Measurements from ENCODE around the gene DLGAP4. TPM values are rescaled to one million over a fixed set of nuclear protein-coding genes. Genes with fewer than 3 reads are reported as not detected.

The DLGAP4 gene
- total and polyA plus RNA-seq, 9 of the 15 experiments (the other 6 are each of a cell fraction or from before 2014, with no cell fraction given) = 0.31 to 34.1 (median 4.5) TPM

- TF ChIP-seq NCOA2 (IDR thresholded peaks at IDR 0.05; ENCODE audit: partially characterized antibody in 2 of 2) (no peak), CREB3L1 (IDR thresholded peaks at IDR 0.05; ENCODE audit: borderline replicate concordance, low read depth) (no peak), NFATC3 (IDR thresholded peaks at IDR 0.05) (no peak), ZNF140 (CRISPR knock-in tag; IDR thresholded peaks at IDR 0.05) (peak; percentile 75), CREBBP (IDR thresholded peaks at IDR 0.05; ENCODE audit: low read depth, low read length) (no peak), ZNF274 (IDR thresholded peaks at IDR 0.05; ENCODE audit: borderline replicate concordance, low read depth, low read length) (no peak), CBX5 (IDR thresholded peaks at IDR 0.05; ENCODE audit: borderline replicate concordance, low read depth) (0 out of 2 replicates have a peak, but pooled peaks have one; percentile 18), RBM39 (optimal IDR thresholded peaks at IDR 0.05; ENCODE audit: low read depth, low read length) (no peak), KHSRP (IDR thresholded peaks at IDR 0.05) (no peak), HOMEZ (CRISPR knock-in tag; IDR thresholded peaks at IDR 0.05) (no peak), ZNF263 (CRISPR knock-in tag; IDR thresholded peaks at IDR 0.05; ENCODE audit: borderline replicate concordance) (peak; percentile 92), PRDM10 (IDR thresholded peaks at IDR 0.05; ENCODE audit: partially characterized antibody) (no peak), CLOCK (CRISPR knock-in tag; IDR thresholded peaks at IDR 0.05; ENCODE audit: borderline replicate concordance) (no peak), HMGN3 (IDR thresholded peaks at IDR 0.05; ENCODE audit: borderline replicate concordance, extremely low read depth, insufficient read length, low read depth, low read length) (no peak), CGGBP1 (CRISPR knock-in tag; IDR thresholded peaks at IDR 0.05) (no peak), BHLHE40 (IDR thresholded peaks at IDR 0.05; ENCODE audit: low read length) (no peak), MITF (IDR thresholded peaks at IDR 0.05) (no peak)
Observed at GRCh38 chr20:36384022-36384619, 78.0 kb downstream of the DLGAP4 start (continued).

Measured in K562 (cell line).